ENCODE data around the gene C2CD2. TPM values are rescaled to one million over a fixed set of nuclear protein-coding genes. Genes with fewer than 3 reads are reported as not detected.

The C2CD2 gene
- total and polyA plus RNA-seq, 8 donors = 18.3 to 24.1 (median 19.6) TPM

DNA sequence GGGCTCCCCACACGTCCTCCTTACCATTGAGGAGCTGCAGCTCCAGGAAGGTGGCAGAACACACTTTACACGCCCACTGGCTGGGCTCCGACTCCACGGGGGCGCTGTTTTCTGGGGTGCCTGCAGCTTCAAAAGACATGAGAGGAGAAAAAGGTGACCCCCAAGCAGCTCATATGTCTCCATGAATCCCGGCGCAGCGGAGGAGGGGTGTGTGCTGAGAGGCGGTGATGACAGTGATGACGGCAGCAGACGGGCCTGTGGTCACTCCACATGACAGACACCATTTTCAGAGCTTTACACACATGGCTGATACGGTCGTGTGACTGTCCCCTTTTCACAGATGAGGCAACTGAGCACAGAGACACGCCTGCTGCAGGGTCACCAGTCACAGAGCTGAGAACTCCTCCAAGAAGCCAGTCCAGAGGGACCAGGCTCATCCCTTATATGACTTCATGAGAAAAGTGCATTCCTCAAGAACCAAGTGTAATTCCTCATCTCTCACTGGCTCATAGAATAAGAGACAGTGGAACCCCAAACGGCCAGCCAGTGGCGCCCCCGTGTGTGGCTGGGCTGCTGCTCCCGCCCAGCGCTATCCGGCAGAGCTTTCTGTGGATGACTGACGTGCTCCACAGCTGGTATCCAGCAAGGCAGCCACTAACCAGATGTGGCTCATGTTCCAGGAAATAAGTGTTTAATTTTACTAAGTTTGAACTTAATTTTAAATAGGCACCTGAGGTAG, 106.6 kb downstream of the C2CD2 start:
- H3K4me1 ChIP-seq = no peaks in the 10 kb centered on the region
- intact Hi-C loops (cut with DNase I) = no loop called here
- TF ChIP-seq, protein P1, sequence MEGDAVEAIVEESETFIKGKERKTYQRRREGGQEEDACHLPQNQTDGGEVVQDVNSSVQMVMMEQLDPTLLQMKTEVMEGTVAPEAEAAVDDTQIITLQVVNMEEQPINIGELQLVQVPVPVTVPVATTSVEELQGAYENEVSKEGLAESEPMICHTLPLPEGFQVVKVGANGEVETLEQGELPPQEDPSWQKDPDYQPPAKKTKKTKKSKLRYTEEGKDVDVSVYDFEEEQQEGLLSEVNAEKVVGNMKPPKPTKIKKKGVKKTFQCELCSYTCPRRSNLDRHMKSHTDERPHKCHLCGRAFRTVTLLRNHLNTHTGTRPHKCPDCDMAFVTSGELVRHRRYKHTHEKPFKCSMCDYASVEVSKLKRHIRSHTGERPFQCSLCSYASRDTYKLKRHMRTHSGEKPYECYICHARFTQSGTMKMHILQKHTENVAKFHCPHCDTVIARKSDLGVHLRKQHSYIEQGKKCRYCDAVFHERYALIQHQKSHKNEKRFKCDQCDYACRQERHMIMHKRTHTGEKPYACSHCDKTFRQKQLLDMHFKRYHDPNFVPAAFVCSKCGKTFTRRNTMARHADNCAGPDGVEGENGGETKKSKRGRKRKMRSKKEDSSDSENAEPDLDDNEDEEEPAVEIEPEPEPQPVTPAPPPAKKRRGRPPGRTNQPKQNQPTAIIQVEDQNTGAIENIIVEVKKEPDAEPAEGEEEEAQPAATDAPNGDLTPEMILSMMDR (IDR thresholded peaks at IDR 0.05) = no peak
- no peaks in the 10 kb centered on the region for H3K9me3 ChIP-seq
- DNase-seq = peak in 2 of 4 donors; percentile 30 to 61
- H3K27ac ChIP-seq = no peak overlapping the region
- peaks cover 0 to 43% of the 10 kb centered on the region in 2 donors for H3K36me3 ChIP-seq
- H3K4me3 ChIP-seq = no peak overlapping the region
- H3K27me3 ChIP-seq = no peaks in the 10 kb centered on the region
- no peak for ATAC-seq

DNA sequence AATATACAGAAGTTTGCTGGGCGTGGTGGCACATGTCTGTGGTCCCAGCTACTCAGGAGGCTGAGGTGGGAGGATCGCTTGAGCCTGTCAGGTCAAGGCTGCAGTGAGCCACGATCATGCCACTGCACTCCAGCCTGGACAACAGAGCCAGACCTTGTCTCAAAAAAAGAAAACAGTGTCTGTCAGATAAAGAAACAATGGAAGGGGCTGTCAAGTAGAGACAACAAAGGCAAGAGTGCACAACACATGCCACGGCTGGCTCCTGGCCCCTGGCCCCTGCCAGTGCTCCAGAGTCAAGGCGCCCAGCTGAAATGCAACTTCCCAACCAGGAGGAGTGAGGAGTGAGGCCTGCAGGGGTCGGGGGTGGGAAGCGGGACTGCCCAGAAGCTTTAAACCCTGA, 107.3 kb downstream of the C2CD2 start:
- no peaks in the 10 kb centered on the region for H3K4me1 ChIP-seq
- ATAC-seq = no peak
- H3K36me3 ChIP-seq = peaks cover 0 to 39% of the 10 kb centered on the region in 2 donors
- no peak overlapping the region for H3K4me3 ChIP-seq
- no peaks in the 10 kb centered on the region for H3K27me3 ChIP-seq
- intact Hi-C loops (cut with DNase I) = no loop called here
- no peaks in the 10 kb centered on the region for H3K9me3 ChIP-seq
- DNase-seq = no peak
- no peak overlapping the region for H3K27ac ChIP-seq
- TF ChIP-seq, protein P1 (IDR thresholded peaks at IDR 0.05) = no peak

DNA sequence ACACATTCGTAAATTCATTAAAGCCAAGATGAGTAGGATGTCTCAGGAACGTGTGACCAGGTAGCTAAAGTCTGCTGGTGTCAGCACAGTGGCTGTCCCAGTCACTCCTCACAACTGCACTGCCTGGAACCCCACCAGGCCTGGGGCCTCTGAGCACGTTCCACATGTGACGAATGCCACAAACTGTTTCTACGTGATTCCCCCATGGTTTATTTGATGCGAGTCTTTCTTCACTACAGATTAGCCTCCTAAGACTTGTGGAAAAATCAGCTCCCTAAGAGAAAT, 107.8 kb downstream of the C2CD2 start:
- TF ChIP-seq, protein P1 (IDR thresholded peaks at IDR 0.05) = no peak

DNA sequence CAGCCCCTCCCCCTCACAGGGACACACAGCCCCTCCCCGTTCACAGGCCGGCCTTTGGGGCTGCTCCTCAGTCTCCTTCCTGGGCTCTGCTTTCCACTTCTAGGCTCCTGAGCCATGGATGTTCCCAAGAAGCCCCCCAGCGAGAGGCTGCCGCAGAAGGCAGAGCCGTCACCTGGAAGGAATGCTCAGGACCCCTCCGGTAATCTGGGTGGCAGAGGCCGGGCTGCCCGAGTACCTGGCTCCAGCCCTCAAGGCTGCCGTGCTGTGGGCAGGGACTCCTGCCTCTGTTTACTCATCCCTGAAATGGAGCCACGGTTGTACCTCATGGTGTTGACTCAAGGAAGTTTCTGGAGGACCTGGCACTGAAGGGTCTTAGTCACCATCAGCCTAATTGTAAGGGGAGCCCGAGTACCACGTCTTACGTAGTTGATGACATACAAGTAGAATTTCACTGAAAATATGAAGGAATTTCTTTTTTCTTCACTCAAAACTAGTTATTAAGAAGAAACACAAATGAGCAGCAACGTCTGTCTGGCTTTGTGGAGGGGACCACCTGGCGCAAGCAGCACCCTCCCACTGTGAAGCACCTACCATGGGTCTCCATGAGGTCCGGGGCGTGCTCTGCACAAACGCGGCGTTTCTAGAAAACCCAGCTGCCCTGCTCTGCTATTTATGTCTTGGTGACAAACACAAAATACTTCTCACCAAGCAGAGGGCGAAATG, 108.3 kb downstream of the C2CD2 start:
- TF ChIP-seq, protein P1 (IDR thresholded peaks at IDR 0.05) = no peak
- peaks cover 0 to 29% of the 10 kb centered on the region in 2 donors for H3K36me3 ChIP-seq
- DNase-seq = peak in 1 of 4 donors; percentile 46
- ATAC-seq = no peak
- no peaks in the 10 kb centered on the region for H3K4me1 ChIP-seq
- H3K27ac ChIP-seq = no peak overlapping the region
- peaks cover 0 to 10% of the 10 kb centered on the region in 2 donors for H3K9me3 ChIP-seq
- H3K4me3 ChIP-seq = no peak overlapping the region
- intact Hi-C loops (cut with DNase I) = no loop called here
- H3K27me3 ChIP-seq = no peaks in the 10 kb centered on the region

More for the DNA sequence above, 107.8 kb downstream of the C2CD2 start:
- Histone ChIP-seq H3K9me3 (peaks cover 0 to 5% of the 10 kb centered on the region in 2 donors), H3K27me3 (no peaks in the 10 kb centered on the region), H3K4me3 (no peak overlapping the region), H3K4me1 (no peaks in the 10 kb centered on the region), H3K36me3 (peaks cover 0 to 34% of the 10 kb centered on the region in 2 donors), H3K27ac (no peak overlapping the region)
- ATAC-seq (no peak), DNase-seq (peak in 1 of 4 donors; percentile 43)
- intact Hi-C loops (cut with DNase I) = no loop called here

DNA sequence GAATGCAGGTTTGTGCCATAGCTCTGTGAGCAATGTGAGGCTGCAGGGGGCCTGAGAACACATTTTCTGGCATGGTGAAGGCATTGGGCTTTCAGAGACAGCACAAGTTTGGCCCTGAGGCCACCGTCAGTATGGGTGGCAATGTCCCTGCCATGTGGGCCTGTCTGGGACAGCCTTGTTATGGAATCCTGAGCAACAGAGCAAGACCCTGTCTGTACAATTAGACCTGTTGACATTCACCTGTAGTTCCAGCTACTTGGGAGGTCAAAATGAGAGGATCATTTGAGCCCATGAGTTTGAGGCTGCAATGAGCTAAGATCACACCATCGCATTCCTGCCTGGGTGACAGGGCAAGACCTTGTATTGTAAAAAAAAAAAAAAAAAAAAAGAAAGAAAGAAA, 110.2 kb downstream of the C2CD2 start:
- peaks cover 0 to 40% of the 10 kb centered on the region in 2 donors for H3K36me3 ChIP-seq

More for the DNA sequence above, 110.2 kb downstream of the C2CD2 start:
- TF ChIP-seq, protein P1 (IDR thresholded peaks at IDR 0.05) = no peak
- intact Hi-C loops (cut with DNase I) = no loop called here
- Histone ChIP-seq H3K27me3 (no peaks in the 10 kb centered on the region), H3K4me1 (no peaks in the 10 kb centered on the region), H3K4me3 (no peak overlapping the region), H3K27ac (no peak overlapping the region), H3K9me3 (peaks cover 0 to 11% of the 10 kb centered on the region in 2 donors)
- ATAC-seq = no peak
- no peak for DNase-seq
